K562 (cell line): ENCODE data around the gene AGGF1. TPM values are rescaled to one million over a fixed set of nuclear protein-coding genes. Genes with fewer than 3 reads are reported as not detected.
A peak's percentile ranks its signal among the peaks of the same experiment; 100 is the strongest.

Experiments used
- ARID2 ChIP-seq: fragments of 450-650 bp; IDR thresholded peaks from 2 replicates; pipeline ENCODE4 v1.6.1; 2017; ENCODE audit warnings: antibody characterized with exemption, mild to moderate bottlenecking
- DMBX1 ChIP-seq: fragments of 250-450 bp; sonication (Bioruptor Pico); IDR thresholded peaks from 2 replicates; pipeline ENCODE4 v1.8.0; 2022; ENCODE audit warnings: inconsistent platforms, mild to moderate bottlenecking, moderate library complexity, borderline replicate concordance
- FOS ChIP-seq: IDR thresholded peaks from 3 replicates; pipeline ENCODE4 v1.6.1; 2011; ENCODE audit not compliant: insufficient read length; ENCODE audit errors: extremely low read depth
- JUND ChIP-seq, 2 experiments: IDR thresholded peaks; 2 replicates in 1 of 2; 3 replicates in 1 of 2; pipeline ENCODE4 v1.6.1; 2011; ENCODE audit warnings: borderline replicate concordance in 2 of 2, low read depth in 2 of 2, low read length in 2 of 2, improper control_type of control experiment in 1 of 2, missing biosample characterization in 1 of 2, missing genetic modification characterization in 1 of 2, missing genetic modification reagents in 1 of 2
- MAFK ChIP-seq: IDR thresholded peaks from 2 replicates; pipeline ENCODE4 v1.6.1; 2011; ENCODE audit warnings: low read length, improper control_type of control experiment
- MTA1 ChIP-seq: fragments of 450-650 bp; IDR thresholded peaks from 2 replicates; pipeline ENCODE4 v1.6.1; 2017; ENCODE audit warnings: borderline replicate concordance
- NBN ChIP-seq: fragments of 450-650 bp; IDR thresholded peaks from 2 replicates; pipeline ENCODE4 v1.6.1; 2016; ENCODE audit warnings: low read depth, mild to moderate bottlenecking
- RB1 ChIP-seq: fragments of 450-650 bp; IDR thresholded peaks from 2 replicates; pipeline ENCODE4 v1.6.1; 2017; ENCODE audit warnings: low read depth, mild to moderate bottlenecking
- TCFL5 ChIP-seq: fragments of 250-450 bp; sonication (Bioruptor Pico); conservative IDR thresholded peaks from 2 replicates; pipeline ENCODE4 v1.6.1; 2021; ENCODE audit warnings: mild to moderate bottlenecking, moderate library complexity, matching md5 sums
- U2AF2 ChIP-seq: fragments of 200-400 bp; formaldehyde crosslinking; optimal IDR thresholded peaks from 2 replicates; pipeline ENCODE3; 2017; ENCODE audit warnings: low read depth, mild to moderate bottlenecking, low read length
- YY1 ChIP-seq, 3 experiments: IDR thresholded peaks; 2 replicates each; pipeline ENCODE4 v1.6.1; 2011; ENCODE audit warnings: low read length in 2 of 3, mild to moderate bottlenecking in 2 of 3, moderate library complexity in 2 of 3, borderline replicate concordance in 1 of 3, control low read depth in 1 of 3, low read depth in 1 of 3; ENCODE audit not compliant: insufficient read depth in 3 of 3, insufficient replicate concordance in 2 of 3, control insufficient read depth in 1 of 3, insufficient read length in 1 of 3; ENCODE audit errors: extremely low read depth in 1 of 3
- polyA plus RNA-seq, 8 experiments: library from polyadenylated mRNA; depleted of rRNA in 4 of 8; stranded (reverse) in 5 of 8; unstranded in 3 of 8; fragments of >200 nt; fragmentation: Nextera tagmentation in 2 of 8; fragmentation: Illumina TruSeq in 1 of 8; extraction: Ambion mirVana in 2 of 8; extraction: Trizol in 1 of 8; gene quantifications; 2 replicates each; pipeline versions ENCODE4 v1.2.1 to v1.2.3, GENCODE V29; 2011 to 2014; ENCODE audit warnings: inconsistent platforms in 1 of 8, missing spikeins in 1 of 8
- total RNA-seq, 7 experiments: library from RNA; depleted of rRNA in 6 of 7; stranded (reverse); fragments of >200 nt in 6 of 7; fragmentation: Illumina TruSeq in 2 of 7; extraction: Trizol in 2 of 7; gene quantifications; 2 replicates each; pipeline versions ENCODE4 v1.2.1 to v1.2.3, GENCODE V29; 2011 to 2021; ENCODE audit warnings: low replicate concordance in 1 of 7
- TF ChIP-seq, protein P1 (sequence below): fragments of 450-650 bp; IDR thresholded peaks from 2 replicates; pipeline ENCODE4 v1.6.1; 2016; ENCODE audit warnings: low read depth, mild to moderate bottlenecking, moderate library complexity
- TF ChIP-seq, protein P2 (sequence below): fragments of 450-650 bp; IDR thresholded peaks from 2 replicates; pipeline ENCODE4 v1.6.1; 2016; ENCODE audit warnings: borderline replicate concordance
- TF ChIP-seq, protein P3 (sequence below): fragments of 150-350 bp; IDR thresholded peaks from 2 replicates; pipeline ENCODE4 v1.6.1; 2014; ENCODE audit warnings: low read depth, mild to moderate bottlenecking, low read length, borderline replicate concordance
- TF ChIP-seq, protein P4 (sequence below): fragments of 450-650 bp; conservative IDR thresholded peaks from 2 replicates; pipeline ENCODE4 v1.6.1; 2016; ENCODE audit warnings: missing genetic modification characterization, low read depth, mild to moderate bottlenecking, control low read depth, missing compliant biosample characterization
- TF ChIP-seq, protein P5 (sequence below): fragments of 450-650 bp; formaldehyde crosslinking; IDR thresholded peaks from 2 replicates; pipeline ENCODE4 v1.4.0; 2020; ENCODE audit warnings: mild to moderate bottlenecking, moderate library complexity

Gene AGGF1
- total and polyA plus RNA-seq, 9 of the 15 experiments (the other 6 are each of a cell fraction or from before 2014, with no cell fraction given): 5.2 to 20.4 (median 13.4) TPM

DNA sequence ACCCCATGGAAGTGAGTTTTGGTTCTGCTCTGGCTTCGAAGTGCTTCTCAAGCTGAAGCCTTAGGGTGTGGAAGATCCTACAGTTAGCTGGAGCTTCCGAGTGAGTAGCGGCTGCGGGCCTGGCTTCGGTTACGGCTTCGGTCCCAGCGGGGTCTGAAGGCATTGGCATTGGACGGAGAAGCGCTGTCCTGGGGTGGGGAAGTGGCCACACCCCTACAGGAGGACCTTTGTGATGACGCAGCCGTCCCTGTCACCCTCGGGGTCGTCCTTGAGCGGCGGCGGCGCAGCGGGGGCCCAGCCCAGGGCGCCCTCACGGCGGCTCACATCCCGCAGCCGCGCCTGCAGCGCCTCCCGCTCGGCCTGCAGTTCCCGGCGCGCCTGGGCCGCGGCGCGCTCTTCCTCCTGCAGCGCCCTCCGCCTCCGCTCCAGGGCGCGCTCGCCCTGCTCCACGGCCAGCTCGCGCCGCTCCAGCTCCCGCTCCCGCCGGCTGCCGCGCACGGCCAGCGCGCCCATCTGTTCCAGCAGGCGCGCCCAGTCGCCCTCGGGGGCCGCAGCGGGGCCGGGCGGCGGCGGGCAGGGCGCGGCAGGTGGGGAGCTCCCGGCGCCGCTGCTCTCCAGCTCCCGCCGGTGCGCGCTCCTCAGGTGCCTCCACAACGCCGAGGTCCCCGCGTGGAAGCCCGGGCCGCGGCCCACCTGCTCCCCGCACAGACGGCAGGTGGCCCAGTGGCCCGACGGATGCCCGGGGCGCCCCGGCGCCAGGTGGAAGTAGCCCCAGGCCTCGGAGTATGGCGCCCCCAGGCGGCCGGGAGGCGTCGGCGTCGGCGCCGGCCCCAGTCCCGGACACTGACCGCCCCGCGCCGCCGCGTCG lies 47.0 kb downstream of the AGGF1 start (continued):
- TF ChIP-seq, protein P1, sequence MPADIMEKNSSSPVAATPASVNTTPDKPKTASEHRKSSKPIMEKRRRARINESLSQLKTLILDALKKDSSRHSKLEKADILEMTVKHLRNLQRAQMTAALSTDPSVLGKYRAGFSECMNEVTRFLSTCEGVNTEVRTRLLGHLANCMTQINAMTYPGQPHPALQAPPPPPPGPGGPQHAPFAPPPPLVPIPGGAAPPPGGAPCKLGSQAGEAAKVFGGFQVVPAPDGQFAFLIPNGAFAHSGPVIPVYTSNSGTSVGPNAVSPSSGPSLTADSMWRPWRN: no peak
- TF ChIP-seq TCFL5 (CRISPR knock-in tag) (no peak), U2AF2 (no peak), JUND (IDR thresholded peaks at IDR 0.05; ENCODE audit: borderline replicate concordance, low read depth, low read length) (no peak), JUND (tag; IDR thresholded peaks at IDR 0.05; ENCODE audit: borderline replicate concordance, low read depth, low read length) (no peak), FOS (no peak), MTA1 (no peak), RB1 (peak; percentile 59), ARID2 (no peak), MAFK (no peak), DMBX1 (no peak), NBN (no peak), YY1 (IDR thresholded peaks at IDR 0.05; ENCODE audit: borderline replicate concordance in 1 of 3, control insufficient read depth in 1 of 3, extremely low read depth in 1 of 3, insufficient read depth in 3 of 3, insufficient read length in 1 of 3, insufficient replicate concordance in 2 of 3, low read depth in 1 of 3, low read length in 2 of 3) (peak in 2 of 3 experiments; percentile 35 to 47)
- TF ChIP-seq, protein P2, sequence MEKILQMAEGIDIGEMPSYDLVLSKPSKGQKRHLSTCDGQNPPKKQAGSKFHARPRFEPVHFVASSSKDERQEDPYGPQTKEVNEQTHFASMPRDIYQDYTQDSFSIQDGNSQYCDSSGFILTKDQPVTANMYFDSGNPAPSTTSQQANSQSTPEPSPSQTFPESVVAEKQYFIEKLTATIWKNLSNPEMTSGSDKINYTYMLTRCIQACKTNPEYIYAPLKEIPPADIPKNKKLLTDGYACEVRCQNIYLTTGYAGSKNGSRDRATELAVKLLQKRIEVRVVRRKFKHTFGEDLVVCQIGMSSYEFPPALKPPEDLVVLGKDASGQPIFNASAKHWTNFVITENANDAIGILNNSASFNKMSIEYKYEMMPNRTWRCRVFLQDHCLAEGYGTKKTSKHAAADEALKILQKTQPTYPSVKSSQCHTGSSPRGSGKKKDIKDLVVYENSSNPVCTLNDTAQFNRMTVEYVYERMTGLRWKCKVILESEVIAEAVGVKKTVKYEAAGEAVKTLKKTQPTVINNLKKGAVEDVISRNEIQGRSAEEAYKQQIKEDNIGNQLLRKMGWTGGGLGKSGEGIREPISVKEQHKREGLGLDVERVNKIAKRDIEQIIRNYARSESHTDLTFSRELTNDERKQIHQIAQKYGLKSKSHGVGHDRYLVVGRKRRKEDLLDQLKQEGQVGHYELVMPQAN: no peak
- TF ChIP-seq, protein P3, sequence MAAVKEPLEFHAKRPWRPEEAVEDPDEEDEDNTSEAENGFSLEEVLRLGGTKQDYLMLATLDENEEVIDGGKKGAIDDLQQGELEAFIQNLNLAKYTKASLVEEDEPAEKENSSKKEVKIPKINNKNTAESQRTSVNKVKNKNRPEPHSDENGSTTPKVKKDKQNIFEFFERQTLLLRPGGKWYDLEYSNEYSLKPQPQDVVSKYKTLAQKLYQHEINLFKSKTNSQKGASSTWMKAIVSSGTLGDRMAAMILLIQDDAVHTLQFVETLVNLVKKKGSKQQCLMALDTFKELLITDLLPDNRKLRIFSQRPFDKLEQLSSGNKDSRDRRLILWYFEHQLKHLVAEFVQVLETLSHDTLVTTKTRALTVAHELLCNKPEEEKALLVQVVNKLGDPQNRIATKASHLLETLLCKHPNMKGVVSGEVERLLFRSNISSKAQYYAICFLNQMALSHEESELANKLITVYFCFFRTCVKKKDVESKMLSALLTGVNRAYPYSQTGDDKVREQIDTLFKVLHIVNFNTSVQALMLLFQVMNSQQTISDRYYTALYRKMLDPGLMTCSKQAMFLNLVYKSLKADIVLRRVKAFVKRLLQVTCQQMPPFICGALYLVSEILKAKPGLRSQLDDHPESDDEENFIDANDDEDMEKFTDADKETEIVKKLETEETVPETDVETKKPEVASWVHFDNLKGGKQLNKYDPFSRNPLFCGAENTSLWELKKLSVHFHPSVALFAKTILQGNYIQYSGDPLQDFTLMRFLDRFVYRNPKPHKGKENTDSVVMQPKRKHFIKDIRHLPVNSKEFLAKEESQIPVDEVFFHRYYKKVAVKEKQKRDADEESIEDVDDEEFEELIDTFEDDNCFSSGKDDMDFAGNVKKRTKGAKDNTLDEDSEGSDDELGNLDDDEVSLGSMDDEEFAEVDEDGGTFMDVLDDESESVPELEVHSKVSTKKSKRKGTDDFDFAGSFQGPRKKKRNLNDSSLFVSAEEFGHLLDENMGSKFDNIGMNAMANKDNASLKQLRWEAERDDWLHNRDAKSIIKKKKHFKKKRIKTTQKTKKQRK: no peak
- TF ChIP-seq, protein P4, sequence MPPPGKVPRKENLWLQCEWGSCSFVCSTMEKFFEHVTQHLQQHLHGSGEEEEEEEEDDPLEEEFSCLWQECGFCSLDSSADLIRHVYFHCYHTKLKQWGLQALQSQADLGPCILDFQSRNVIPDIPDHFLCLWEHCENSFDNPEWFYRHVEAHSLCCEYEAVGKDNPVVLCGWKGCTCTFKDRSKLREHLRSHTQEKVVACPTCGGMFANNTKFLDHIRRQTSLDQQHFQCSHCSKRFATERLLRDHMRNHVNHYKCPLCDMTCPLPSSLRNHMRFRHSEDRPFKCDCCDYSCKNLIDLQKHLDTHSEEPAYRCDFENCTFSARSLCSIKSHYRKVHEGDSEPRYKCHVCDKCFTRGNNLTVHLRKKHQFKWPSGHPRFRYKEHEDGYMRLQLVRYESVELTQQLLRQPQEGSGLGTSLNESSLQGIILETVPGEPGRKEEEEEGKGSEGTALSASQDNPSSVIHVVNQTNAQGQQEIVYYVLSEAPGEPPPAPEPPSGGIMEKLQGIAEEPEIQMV (tag): no peak
- TF ChIP-seq, protein P5, sequence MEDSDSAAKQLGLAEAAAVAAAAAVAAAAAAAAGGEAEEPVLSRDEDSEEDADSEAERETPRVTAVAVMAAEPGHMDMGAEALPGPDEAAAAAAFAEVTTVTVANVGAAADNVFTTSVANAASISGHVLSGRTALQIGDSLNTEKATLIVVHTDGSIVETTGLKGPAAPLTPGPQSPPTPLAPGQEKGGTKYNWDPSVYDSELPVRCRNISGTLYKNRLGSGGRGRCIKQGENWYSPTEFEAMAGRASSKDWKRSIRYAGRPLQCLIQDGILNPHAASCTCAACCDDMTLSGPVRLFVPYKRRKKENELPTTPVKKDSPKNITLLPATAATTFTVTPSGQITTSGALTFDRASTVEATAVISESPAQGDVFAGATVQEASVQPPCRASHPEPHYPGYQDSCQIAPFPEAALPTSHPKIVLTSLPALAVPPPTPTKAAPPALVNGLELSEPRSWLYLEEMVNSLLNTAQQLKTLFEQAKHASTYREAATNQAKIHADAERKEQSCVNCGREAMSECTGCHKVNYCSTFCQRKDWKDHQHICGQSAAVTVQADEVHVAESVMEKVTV (CRISPR knock-in tag): no peak
